ENCODE results near the gene PTCH1.

The PTCH1 gene

GRCh38 chr9:95515272-95516113 is 1.3 kb downstream of the PTCH1 start:
- H2AFZ ChIP-seq (ENCODE audit: insufficient read depth, low read length, poor library complexity) = peak overlapping the region; percentile 52
- no peak overlapping the region for H2BK12ac ChIP-seq (ENCODE audit: low read length)
- H4K8ac ChIP-seq (ENCODE audit: low read depth, low read length) = no peak overlapping the region
- H3K36me3 ChIP-seq (ENCODE audit: control insufficient read depth in 1 of 2, insufficient read depth in 2 of 2, low read length in 2 of 2) = no peaks in the 10 kb centered on the region
- H4K91ac ChIP-seq (ENCODE audit: low read depth, low read length) = peak overlapping the region; percentile 7
- peak overlapping the region; percentile 81 for H3K4me3 ChIP-seq (ENCODE audit: low read depth, low read length)
- peak overlapping the region; percentile 97 for H3K4me2 ChIP-seq (ENCODE audit: low read length)
- H2BK120ac ChIP-seq (ENCODE audit: insufficient read depth, low read length, poor library complexity) = peak overlapping the region; percentile 18
- no peak overlapping the region for H2AK5ac ChIP-seq (ENCODE audit: low read length)
- no CpG with 5 or more reads among the region's 48 CpGs for WGBS (ENCODE audit: extremely low coverage, insufficient coverage, insufficient read length)
- H3K4me1 ChIP-seq (ENCODE audit: control insufficient read depth in 1 of 2, insufficient read depth in 2 of 2, low read length in 2 of 2) = peaks cover 7 to 19% of the 10 kb centered on the region in 2 experiments
- H3K14ac ChIP-seq (ENCODE audit: low read length) = peak overlapping the region; percentile 69
- peak overlapping the region; percentile 67 for H3K18ac ChIP-seq (ENCODE audit: low read length)
- H3K4ac ChIP-seq (ENCODE audit: low read depth, low read length) = no peak overlapping the region
- no peak overlapping the region for H3K23ac ChIP-seq (ENCODE audit: low read length)
- H3K27ac ChIP-seq (ENCODE audit: low read depth, low read length) = no peak overlapping the region
- no peak overlapping the region for H4K12ac ChIP-seq (ENCODE audit: low read depth, low read length)
- peaks cover 3% of the 10 kb centered on the region for H3K79me2 ChIP-seq (ENCODE audit: control insufficient read depth, insufficient read depth, low read length, poor library complexity)
- H3K79me1 ChIP-seq (ENCODE audit: low read length) = peaks cover 12% of the 10 kb centered on the region
- peak in 1 of 2 donors; percentile 4 for DNase-seq
- no peaks in the 10 kb centered on the region for H3K27me3 ChIP-seq (ENCODE audit: insufficient read depth, low read length)
- H3K9me3 ChIP-seq (ENCODE audit: insufficient read depth, low read depth, low read length) = peaks cover 3% of the 10 kb centered on the region
- peak overlapping the region; percentile 26 for H2BK5ac ChIP-seq (ENCODE audit: low read depth, low read length, poor library complexity)
- peak overlapping the region; percentile 85 for H3K9ac ChIP-seq (ENCODE audit: low read length)

GRCh38 chr9:95514342-95514741 is 2.4 kb downstream of the PTCH1 start:
- no peak overlapping the region for H3K4me2 ChIP-seq (ENCODE audit: low read length)

GRCh38 chr9:95513711-95514110 is 3.1 kb downstream of the PTCH1 start:
- Histone ChIP-seq H2BK120ac (ENCODE audit: insufficient read depth, low read length, poor library complexity) (no peak overlapping the region), H3K4me3 (ENCODE audit: low read depth, low read length) (no peak overlapping the region), H3K27ac (ENCODE audit: low read depth, low read length) (no peak overlapping the region), H3K79me2 (ENCODE audit: control insufficient read depth, insufficient read depth, low read length, poor library complexity) (peaks cover 6% of the 10 kb centered on the region), H2AFZ (ENCODE audit: insufficient read depth, low read length, poor library complexity) (no peak overlapping the region), H3K18ac (ENCODE audit: low read length) (no peak overlapping the region), H2AK5ac (ENCODE audit: low read length) (no peak overlapping the region), H3K4me2 (ENCODE audit: low read length) (no peak overlapping the region), H3K27me3 (ENCODE audit: insufficient read depth, low read length) (no peaks in the 10 kb centered on the region), H3K9me3 (ENCODE audit: insufficient read depth, low read depth, low read length) (no peaks in the 10 kb centered on the region), H3K36me3 (ENCODE audit: control insufficient read depth in 1 of 2, insufficient read depth in 2 of 2, low read length in 2 of 2) (no peaks in the 10 kb centered on the region), H4K8ac (ENCODE audit: low read depth, low read length) (no peak overlapping the region), H4K91ac (ENCODE audit: low read depth, low read length) (no peak overlapping the region), H3K23ac (ENCODE audit: low read length) (no peak overlapping the region), H3K4me1 (ENCODE audit: control insufficient read depth in 1 of 2, insufficient read depth in 2 of 2, low read length in 2 of 2) (peaks cover 7 to 19% of the 10 kb centered on the region in 2 experiments), H4K12ac (ENCODE audit: low read depth, low read length) (no peak overlapping the region), H3K9ac (ENCODE audit: low read length) (no peak overlapping the region), H2BK5ac (ENCODE audit: low read depth, low read length, poor library complexity) (no peak overlapping the region), H2BK12ac (ENCODE audit: low read length) (no peak overlapping the region), H3K79me1 (ENCODE audit: low read length) (peaks cover 18% of the 10 kb centered on the region), H3K4ac (ENCODE audit: low read depth, low read length) (no peak overlapping the region), H3K14ac (ENCODE audit: low read length) (no peak overlapping the region)
- no peak for DNase-seq
- no CpG with 5 or more reads among the region's 4 CpGs for WGBS (ENCODE audit: extremely low coverage, insufficient coverage, insufficient read length)

More at GRCh38 chr9:95514342-95514741, 2.4 kb downstream of the PTCH1 start:
- Histone ChIP-seq H4K8ac (ENCODE audit: low read depth, low read length) (no peak overlapping the region), H3K18ac (ENCODE audit: low read length) (no peak overlapping the region), H3K36me3 (ENCODE audit: control insufficient read depth in 1 of 2, insufficient read depth in 2 of 2, low read length in 2 of 2) (no peaks in the 10 kb centered on the region), H2BK12ac (ENCODE audit: low read length) (no peak overlapping the region), H3K79me1 (ENCODE audit: low read length) (peaks cover 15% of the 10 kb centered on the region), H3K9ac (ENCODE audit: low read length) (no peak overlapping the region), H2BK5ac (ENCODE audit: low read depth, low read length, poor library complexity) (no peak overlapping the region), H3K27me3 (ENCODE audit: insufficient read depth, low read length) (no peaks in the 10 kb centered on the region), H3K27ac (ENCODE audit: low read depth, low read length) (no peak overlapping the region), H3K4me1 (ENCODE audit: control insufficient read depth in 1 of 2, insufficient read depth in 2 of 2, low read length in 2 of 2) (peaks cover 7 to 19% of the 10 kb centered on the region in 2 experiments), H3K79me2 (ENCODE audit: control insufficient read depth, insufficient read depth, low read length, poor library complexity) (peaks cover 3% of the 10 kb centered on the region), H2BK120ac (ENCODE audit: insufficient read depth, low read length, poor library complexity) (no peak overlapping the region), H2AFZ (ENCODE audit: insufficient read depth, low read length, poor library complexity) (no peak overlapping the region), H3K4ac (ENCODE audit: low read depth, low read length) (no peak overlapping the region), H3K9me3 (ENCODE audit: insufficient read depth, low read depth, low read length) (no peaks in the 10 kb centered on the region), H4K91ac (ENCODE audit: low read depth, low read length) (no peak overlapping the region), H3K14ac (ENCODE audit: low read length) (no peak overlapping the region), H4K12ac (ENCODE audit: low read depth, low read length) (no peak overlapping the region), H3K23ac (ENCODE audit: low read length) (no peak overlapping the region), H2AK5ac (ENCODE audit: low read length) (no peak overlapping the region), H3K4me3 (ENCODE audit: low read depth, low read length) (no peak overlapping the region)
- DNase-seq = no peak
- WGBS (ENCODE audit: extremely low coverage, insufficient coverage, insufficient read length) = no CpG with 5 or more reads among the region's 5 CpGs

- no peak overlapping the region for H3K14ac ChIP-seq (ENCODE audit: low read length)
- no peak for DNase-seq
- no peak overlapping the region for H3K4ac ChIP-seq (ENCODE audit: low read depth, low read length)
- peak overlapping the region; percentile 93 for H3K4me2 ChIP-seq (ENCODE audit: low read length)
- peaks cover 7 to 19% of the 10 kb centered on the region in 2 experiments for H3K4me1 ChIP-seq (ENCODE audit: control insufficient read depth in 1 of 2, insufficient read depth in 2 of 2, low read length in 2 of 2)
- no peak overlapping the region for H3K4me3 ChIP-seq (ENCODE audit: low read depth, low read length)
- H2AK5ac ChIP-seq (ENCODE audit: low read length) = no peak overlapping the region
- H4K8ac ChIP-seq (ENCODE audit: low read depth, low read length) = no peak overlapping the region
- no peak overlapping the region for H2BK5ac ChIP-seq (ENCODE audit: low read depth, low read length, poor library complexity)
- no peak overlapping the region for H3K18ac ChIP-seq (ENCODE audit: low read length)
- H2BK12ac ChIP-seq (ENCODE audit: low read length) = no peak overlapping the region
- H3K27me3 ChIP-seq (ENCODE audit: insufficient read depth, low read length) = no peaks in the 10 kb centered on the region
- peaks cover 27% of the 10 kb centered on the region for H3K79me1 ChIP-seq (ENCODE audit: low read length)
- peaks cover 13% of the 10 kb centered on the region for H3K79me2 ChIP-seq (ENCODE audit: control insufficient read depth, insufficient read depth, low read length, poor library complexity)
- no peak overlapping the region for H3K9ac ChIP-seq (ENCODE audit: low read length)
- H3K36me3 ChIP-seq (ENCODE audit: control insufficient read depth in 1 of 2, insufficient read depth in 2 of 2, low read length in 2 of 2) = no peaks in the 10 kb centered on the region
- no CpG with 5 or more reads among the region's 2 CpGs for WGBS (ENCODE audit: extremely low coverage, insufficient coverage, insufficient read length)
- H2BK120ac ChIP-seq (ENCODE audit: insufficient read depth, low read length, poor library complexity) = no peak overlapping the region
- H3K23ac ChIP-seq (ENCODE audit: low read length) = no peak overlapping the region
- no peak overlapping the region for H2AFZ ChIP-seq (ENCODE audit: insufficient read depth, low read length, poor library complexity)
- H4K91ac ChIP-seq (ENCODE audit: low read depth, low read length) = no peak overlapping the region
- H4K12ac ChIP-seq (ENCODE audit: low read depth, low read length) = no peak overlapping the region
- no peak overlapping the region for H3K27ac ChIP-seq (ENCODE audit: low read depth, low read length)
- no peaks in the 10 kb centered on the region for H3K9me3 ChIP-seq (ENCODE audit: insufficient read depth, low read depth, low read length)
These were observed 4.1 kb downstream of the PTCH1 start for GRCh38 chr9:95512709-95513095.

Data from trophoblast cell (in vitro differentiated cells and primary cell).